GM19438 (cell line): Measurements from ENCODE around the gene BFSP2.

Source experiments
- ATAC-seq: cut with Tn5 transposase; IDR thresholded peaks from one replicate; pipeline ENCODE4 v1.9.1; 2021; ENCODE audit warnings: low read depth; ENCODE audit not compliant: unreplicated experiment

BFSP2 gene

GRCh38 chr3:133400006-133400515, at the start of gene BFSP2:
Gene BFSP2 (plus strand): TSS chr3:133400056. CDS start chr3:133400084, 28 bp downstream.
- ATAC-seq, result no peak

DNA sequence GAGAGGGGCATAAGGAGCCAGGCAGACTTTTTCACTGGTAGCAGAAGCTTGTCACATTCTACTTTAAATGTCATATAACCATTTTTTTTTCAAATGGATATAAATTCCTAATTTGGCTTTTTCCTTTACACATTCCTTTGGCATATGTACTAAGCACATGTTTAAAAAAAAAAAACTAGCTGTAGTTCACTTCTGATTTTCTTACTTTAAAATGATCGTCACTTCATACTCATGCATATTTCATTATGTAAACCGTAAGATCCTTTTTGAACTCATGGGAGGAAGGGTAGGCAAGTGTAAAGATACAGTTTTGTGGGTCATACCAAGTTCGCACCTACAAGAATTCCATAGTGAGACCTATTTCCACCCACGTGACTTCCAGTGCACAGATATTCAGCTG, 45.1 kb upstream of the BFSP2 start:
- ATAC-seq, result no peak

DNA sequence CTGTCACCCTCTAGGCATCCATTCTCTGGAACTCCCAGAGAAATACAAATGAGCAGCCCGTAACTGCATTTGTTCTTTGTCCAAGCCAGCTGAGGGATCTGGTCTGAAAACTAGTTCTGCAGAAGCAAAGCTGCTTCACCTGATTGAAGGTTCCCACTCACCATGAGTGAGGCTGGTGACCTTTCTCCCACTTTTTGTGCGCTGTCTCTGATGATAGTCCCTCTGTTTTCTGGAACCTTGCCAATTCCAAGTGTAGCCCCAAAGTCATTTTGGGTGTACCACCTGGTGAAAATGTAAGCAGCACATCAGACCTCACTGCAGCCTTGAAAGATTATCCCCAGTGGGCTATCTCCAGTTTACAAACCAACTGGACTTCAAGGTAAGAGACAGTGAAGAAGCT, 39.4 kb upstream of the BFSP2 start:
- no peak for ATAC-seq

- no peak for ATAC-seq
Measured at GRCh38 chr3:133361011-133361410, 38.8 kb upstream of the BFSP2 start.

DNA sequence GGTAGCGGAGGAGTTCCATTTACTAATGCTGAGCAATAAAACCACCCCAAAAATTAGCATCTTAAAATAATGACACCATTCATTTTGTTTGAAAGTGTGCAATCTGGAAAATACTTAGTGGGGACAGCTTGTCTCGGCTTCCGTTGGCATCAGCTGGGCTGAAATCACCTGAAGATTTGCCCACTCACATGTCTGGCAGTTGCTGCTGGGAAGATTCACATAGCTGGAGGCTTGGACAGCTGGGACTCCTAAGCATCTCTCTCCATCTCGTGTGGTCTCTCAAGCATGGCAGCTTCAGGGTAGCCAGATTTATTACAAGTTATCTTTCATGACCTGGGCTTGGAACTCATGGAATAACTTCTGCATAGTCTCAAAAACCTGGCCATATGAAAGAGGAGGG, 38.4 kb upstream of the BFSP2 start:
- ATAC-seq, result no peak

DNA sequence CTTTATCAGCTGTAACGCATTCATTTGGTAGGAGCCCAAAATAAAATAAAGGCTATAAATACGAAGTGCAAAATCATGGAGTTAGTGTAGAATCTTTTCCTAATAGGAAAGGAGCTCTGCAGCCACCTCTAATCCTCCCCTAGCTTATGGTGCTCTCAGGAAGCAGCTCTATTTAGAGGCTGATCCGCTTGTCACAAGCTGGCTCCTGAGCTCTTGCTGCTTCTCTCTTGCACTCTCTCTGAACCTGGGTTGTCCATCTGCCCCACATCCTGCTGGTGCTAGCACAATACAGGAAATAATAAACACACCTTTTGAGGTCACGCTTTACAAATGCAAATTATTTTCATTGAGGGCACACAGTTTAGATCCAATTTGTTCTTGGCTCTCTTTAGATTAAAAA, 37.3 kb upstream of the BFSP2 start:
- ATAC-seq, result no peak

DNA sequence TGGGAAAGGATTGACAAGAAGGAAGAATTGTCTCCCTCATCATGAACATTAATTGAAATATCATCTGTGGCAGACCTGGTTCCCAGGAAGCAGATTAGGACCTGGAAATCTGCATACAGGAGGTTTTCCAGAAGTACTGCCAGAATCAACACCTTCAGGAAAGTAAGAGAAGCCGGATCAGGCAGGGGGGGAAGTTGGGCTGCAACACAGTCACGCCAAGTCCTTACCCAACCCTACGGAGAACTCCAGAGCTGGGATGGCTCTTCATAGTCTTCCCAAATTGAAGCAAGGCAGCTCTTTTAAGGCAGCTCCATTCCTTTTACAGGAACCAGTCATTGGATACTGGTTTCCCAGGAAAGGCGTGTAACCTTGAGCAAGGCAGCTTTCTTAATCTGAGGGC, 35.2 kb upstream of the BFSP2 start:
- no peak for ATAC-seq

- no peak for ATAC-seq
Measured at GRCh38 chr3:133366921-133367320, 32.9 kb upstream of the BFSP2 start.

- ATAC-seq, result no peak
Measured at GRCh38 chr3:133367403-133367802, 32.5 kb upstream of the BFSP2 start.

- no peak for ATAC-seq
Measured at GRCh38 chr3:133367956-133368355, 31.9 kb upstream of the BFSP2 start.

DNA sequence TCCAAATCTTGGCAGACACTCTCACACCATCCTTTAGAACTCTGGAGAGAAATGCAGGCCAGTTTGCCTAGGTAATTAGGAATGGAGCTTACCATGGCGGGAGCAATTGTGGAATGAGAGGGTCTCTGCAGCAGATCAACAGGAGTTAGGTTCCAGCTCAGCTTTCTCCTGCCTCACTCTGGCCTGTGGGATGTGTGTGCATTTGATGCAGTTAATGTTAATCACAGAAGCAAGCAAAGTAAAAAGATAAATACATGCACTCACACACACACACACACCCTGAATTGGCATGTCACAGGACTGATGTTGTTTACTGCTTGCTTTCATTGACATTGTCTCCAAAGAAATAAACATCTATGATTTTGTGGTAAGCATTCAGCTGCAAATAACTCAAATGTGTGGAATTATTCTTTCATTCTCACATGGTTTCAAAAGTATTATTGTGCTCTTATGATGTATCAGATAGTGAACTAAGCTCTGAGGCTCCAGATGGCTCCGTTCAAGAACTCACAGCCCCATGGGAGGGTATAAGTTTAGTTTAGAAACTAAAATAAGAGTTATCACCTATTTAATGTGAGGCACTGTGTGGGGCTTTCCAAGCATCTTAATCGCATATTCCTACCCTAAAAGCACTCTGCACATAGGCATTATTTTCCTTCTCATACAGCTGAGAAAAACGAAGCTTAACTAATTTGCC, 31.3 kb upstream of the BFSP2 start:
- no peak for ATAC-seq

DNA sequence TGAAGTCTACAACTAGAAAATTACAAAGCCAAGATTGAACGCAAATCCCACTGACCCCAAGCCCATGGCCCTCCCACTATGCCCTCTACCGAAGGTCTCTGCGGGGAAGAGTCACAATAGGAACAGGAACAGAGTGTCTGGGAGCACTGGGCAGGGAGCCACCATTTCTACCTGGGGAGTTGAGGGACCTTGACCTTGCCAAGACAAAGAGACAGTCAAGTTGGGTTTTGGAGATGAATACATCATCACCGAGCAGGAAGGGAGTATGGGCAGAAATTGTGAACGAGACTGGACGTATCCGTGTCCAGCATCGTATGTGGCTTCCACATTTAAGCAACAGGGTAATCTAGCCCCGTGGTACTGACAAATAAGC, 30.8 kb upstream of the BFSP2 start:
- ATAC-seq, result no peak

DNA sequence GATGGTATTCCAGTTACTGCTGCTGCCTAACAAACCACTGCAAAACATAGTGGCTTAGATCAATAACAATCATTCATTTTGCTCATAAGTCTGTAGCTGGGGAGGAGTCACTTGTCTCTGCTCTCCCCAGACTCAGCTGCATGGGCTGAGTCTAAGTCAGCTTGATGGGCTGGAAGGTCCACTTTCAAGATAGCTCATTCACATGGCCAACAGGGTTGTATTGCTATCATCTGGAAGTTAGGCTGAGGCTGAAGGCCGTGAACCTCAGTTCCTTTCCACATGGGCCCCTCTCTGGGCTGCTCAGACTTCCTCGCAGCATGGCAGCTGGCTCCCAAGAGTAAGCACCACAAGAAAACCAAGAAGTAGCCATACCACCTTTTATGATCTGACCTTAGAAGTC, 28.7 kb upstream of the BFSP2 start:
- no peak for ATAC-seq

DNA sequence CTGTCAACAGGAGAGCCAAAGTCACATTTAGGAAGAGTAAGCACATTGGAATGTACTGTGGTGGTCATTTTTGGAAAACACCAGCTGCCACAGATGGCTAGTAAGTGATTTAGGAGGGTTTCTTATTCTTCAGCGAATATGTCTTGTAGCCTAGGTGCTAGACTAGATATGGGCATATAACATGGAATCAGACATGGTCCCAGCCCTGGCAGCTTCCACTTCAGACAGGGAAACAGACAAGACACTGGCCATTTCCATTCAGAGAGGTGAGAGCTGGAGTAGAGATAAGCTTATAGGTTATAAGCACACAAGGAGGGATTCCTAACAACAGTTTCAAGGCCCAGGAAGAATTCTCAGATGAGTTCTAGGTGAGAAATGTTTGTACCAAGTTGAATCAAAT, 28.2 kb upstream of the BFSP2 start:
- no peak for ATAC-seq

DNA sequence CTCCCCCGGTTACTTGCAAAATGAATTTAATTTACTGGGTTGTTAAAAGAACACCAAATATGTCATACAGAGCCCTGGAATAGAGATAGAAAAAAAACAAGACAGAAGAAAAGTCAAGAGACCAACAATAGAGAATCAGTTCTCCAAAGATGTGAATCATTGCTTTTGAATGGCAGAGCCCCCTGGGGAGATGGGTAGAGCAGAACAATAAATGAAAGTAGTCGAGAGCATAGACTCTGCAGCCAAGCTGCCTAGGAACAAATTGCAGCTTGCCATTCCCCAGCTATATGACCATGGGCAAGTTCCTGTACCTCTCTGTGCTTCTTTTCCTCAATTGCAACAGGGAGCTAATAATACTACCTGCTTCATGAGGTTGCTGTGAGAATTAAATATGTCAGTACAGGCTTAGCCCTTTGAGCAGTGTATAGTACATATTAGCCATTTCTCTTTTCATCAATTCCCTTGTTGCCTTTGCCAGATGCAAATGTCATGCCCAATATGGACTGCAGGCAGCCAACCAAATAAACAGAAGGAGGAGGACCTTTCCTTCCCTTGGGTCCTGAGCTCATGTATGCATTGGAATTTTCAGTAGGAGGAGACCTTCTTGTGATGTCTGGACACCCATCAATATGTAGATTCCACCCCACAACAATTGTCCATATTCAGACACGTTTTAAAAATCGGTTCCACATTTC, 25.0 kb upstream of the BFSP2 start:
- no peak for ATAC-seq

- no peak for ATAC-seq
Measured at GRCh38 chr3:133375403-133375745, 24.5 kb upstream of the BFSP2 start.

- ATAC-seq, result no peak
Measured at GRCh38 chr3:133376810-133377209, 23.0 kb upstream of the BFSP2 start.

DNA sequence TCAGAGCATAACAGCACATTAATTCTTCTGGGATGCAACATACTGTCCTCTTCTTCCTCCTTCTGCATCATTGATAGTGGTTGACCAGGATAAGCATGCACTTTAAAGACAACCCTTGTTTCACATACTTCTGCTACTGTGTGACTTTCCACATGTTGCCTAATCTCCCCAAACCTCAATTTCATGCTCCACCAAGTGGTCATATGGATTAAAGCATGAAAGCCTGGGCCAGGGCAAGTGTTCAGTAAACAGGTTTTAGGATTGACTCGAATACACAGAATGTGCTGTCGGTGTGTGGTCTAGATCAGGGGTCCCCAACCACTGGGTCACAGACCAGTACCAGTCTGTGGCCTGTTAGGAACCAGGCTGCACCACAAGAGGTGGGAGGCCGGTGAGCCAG, 22.5 kb upstream of the BFSP2 start:
- ATAC-seq, result no peak

- ATAC-seq, result no peak
Measured at GRCh38 chr3:133379926-133380325, 19.9 kb upstream of the BFSP2 start.

GRCh38 chr3:133380481-133381225, 19.2 kb upstream of the BFSP2 start:
- no peak for ATAC-seq

- no peak for ATAC-seq
Measured at GRCh38 chr3:133381346-133382109, 18.3 kb upstream of the BFSP2 start.
